Measurements from ENCODE around the gene HRH1.

The HRH1 gene

GRCh38 chr3:11247362-11247761, 93.1 kb downstream of the HRH1 start:
- H3K79me2 ChIP-seq (ENCODE audit: insufficient read depth, low read length), result no peaks in the 10 kb centered on the region
- H2AFZ ChIP-seq (ENCODE audit: low read length), result no peak overlapping the region
- no peak overlapping the region for H3K4me2 ChIP-seq (ENCODE audit: low read length)
- H3K27me3 ChIP-seq (ENCODE audit: insufficient read depth, low read length), result no peaks in the 10 kb centered on the region
- H3K9me2 ChIP-seq (ENCODE audit: low read depth, low read length), result no peaks in the 10 kb centered on the region
- no peaks in the 10 kb centered on the region for H3K36me3 ChIP-seq (ENCODE audit: insufficient read depth, low read length)
- H3F3A ChIP-seq (ENCODE audit: insufficient read depth, low read length), result no peaks in the 10 kb centered on the region
- no peak overlapping the region for H3K4me3 ChIP-seq (ENCODE audit: low read depth, low read length, poor library complexity, severe bottlenecking)
- H4K20me1 ChIP-seq (ENCODE audit: insufficient read depth, low read length), result no peaks in the 10 kb centered on the region
- no peak overlapping the region for H3K27ac ChIP-seq (ENCODE audit: low read depth, low read length, poor library complexity, severe bottlenecking)
- H3K4me1 ChIP-seq (ENCODE audit: insufficient read depth, low read length, severe bottlenecking), result no peaks in the 10 kb centered on the region
- TF ChIP-seq EZH2 (IDR thresholded peaks at IDR 0.05; ENCODE audit: borderline replicate concordance, low read length), result no peak
- TF ChIP-seq, protein P1, sequence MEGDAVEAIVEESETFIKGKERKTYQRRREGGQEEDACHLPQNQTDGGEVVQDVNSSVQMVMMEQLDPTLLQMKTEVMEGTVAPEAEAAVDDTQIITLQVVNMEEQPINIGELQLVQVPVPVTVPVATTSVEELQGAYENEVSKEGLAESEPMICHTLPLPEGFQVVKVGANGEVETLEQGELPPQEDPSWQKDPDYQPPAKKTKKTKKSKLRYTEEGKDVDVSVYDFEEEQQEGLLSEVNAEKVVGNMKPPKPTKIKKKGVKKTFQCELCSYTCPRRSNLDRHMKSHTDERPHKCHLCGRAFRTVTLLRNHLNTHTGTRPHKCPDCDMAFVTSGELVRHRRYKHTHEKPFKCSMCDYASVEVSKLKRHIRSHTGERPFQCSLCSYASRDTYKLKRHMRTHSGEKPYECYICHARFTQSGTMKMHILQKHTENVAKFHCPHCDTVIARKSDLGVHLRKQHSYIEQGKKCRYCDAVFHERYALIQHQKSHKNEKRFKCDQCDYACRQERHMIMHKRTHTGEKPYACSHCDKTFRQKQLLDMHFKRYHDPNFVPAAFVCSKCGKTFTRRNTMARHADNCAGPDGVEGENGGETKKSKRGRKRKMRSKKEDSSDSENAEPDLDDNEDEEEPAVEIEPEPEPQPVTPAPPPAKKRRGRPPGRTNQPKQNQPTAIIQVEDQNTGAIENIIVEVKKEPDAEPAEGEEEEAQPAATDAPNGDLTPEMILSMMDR (IDR thresholded peaks at IDR 0.05; ENCODE audit: low read length), result no peak
- no peaks in the 10 kb centered on the region for H3K9me3 ChIP-seq (ENCODE audit: low read length)
- H3K9ac ChIP-seq (ENCODE audit: low read length), result no peak overlapping the region

GRCh38 chr3:11248596-11248995, 94.3 kb downstream of the HRH1 start:
- H4K20me1 ChIP-seq (ENCODE audit: insufficient read depth, low read length), result no peaks in the 10 kb centered on the region
- no peaks in the 10 kb centered on the region for H3K27me3 ChIP-seq (ENCODE audit: insufficient read depth, low read length)
- H3K9ac ChIP-seq (ENCODE audit: low read length), result no peak overlapping the region
- H3K79me2 ChIP-seq (ENCODE audit: insufficient read depth, low read length), result no peaks in the 10 kb centered on the region
- H3K9me3 ChIP-seq (ENCODE audit: low read length), result no peaks in the 10 kb centered on the region
- no peaks in the 10 kb centered on the region for H3K4me1 ChIP-seq (ENCODE audit: insufficient read depth, low read length, severe bottlenecking)
- H3F3A ChIP-seq (ENCODE audit: insufficient read depth, low read length), result no peaks in the 10 kb centered on the region
- no peaks in the 10 kb centered on the region for H3K9me2 ChIP-seq (ENCODE audit: low read depth, low read length)
- no peak overlapping the region for H2AFZ ChIP-seq (ENCODE audit: low read length)
- no peaks in the 10 kb centered on the region for H3K36me3 ChIP-seq (ENCODE audit: insufficient read depth, low read length)
- no peak overlapping the region for H3K4me3 ChIP-seq (ENCODE audit: low read depth, low read length, poor library complexity, severe bottlenecking)
- H3K4me2 ChIP-seq (ENCODE audit: low read length), result no peak overlapping the region
- no peak overlapping the region for H3K27ac ChIP-seq (ENCODE audit: low read depth, low read length, poor library complexity, severe bottlenecking)
- TF ChIP-seq, protein P1 (IDR thresholded peaks at IDR 0.05; ENCODE audit: low read length), result no peak
- no peak for TF ChIP-seq EZH2 (IDR thresholded peaks at IDR 0.05; ENCODE audit: borderline replicate concordance, low read length)

DNA sequence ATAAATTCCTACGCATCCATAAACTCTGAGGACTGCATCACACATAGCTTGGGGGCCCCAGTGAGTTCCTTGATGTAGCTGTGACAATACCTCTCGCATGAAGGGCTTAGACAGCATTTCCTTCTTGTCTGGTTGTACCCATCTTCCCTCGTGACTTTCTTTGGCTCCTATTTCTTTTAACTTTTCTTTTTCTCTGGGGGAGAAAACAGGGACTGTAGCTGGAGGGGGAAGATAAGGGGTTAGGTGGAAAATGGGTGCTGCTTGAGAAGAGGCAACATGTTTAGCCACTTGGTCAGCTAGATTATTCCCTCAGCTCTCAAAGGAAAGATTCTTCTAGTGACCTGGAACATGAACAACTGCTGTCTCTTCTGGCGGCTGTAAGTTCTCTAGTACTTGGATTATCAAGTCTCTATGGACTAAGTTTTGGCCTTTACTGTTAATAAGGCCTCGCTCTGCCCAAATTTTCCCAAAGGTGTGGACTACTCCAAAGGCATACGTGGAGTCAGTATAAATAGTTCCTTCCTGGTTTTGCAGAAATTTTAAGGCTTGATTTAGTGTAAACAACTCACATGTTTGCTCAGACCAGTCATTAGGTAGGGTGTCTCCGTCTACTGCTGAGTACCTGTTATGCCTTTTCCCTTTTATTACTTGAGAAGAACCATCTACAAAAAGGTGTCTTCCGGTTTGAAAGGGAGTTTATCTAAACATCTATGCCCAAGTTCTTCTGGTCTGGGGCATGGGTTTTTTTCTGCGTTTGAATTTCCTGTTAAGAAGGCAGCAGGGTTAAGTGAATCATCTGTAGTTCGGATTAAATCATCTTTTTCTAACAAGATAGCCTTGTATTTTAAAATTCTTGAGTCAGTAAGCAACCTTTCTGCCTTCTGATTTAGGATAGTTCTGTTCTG, 96.9 kb downstream of the HRH1 start:
- H3K79me2 ChIP-seq (ENCODE audit: insufficient read depth, low read length), result no peaks in the 10 kb centered on the region
- H3K4me2 ChIP-seq (ENCODE audit: low read length), result no peak overlapping the region
- H3K27ac ChIP-seq (ENCODE audit: low read depth, low read length, poor library complexity, severe bottlenecking), result no peak overlapping the region
- no peaks in the 10 kb centered on the region for H3K4me1 ChIP-seq (ENCODE audit: insufficient read depth, low read length, severe bottlenecking)
- H3K27me3 ChIP-seq (ENCODE audit: insufficient read depth, low read length), result peaks cover 5% of the 10 kb centered on the region; the same call in 1 of the 2 replicates
- no peaks in the 10 kb centered on the region for H3K9me3 ChIP-seq (ENCODE audit: low read length)
- H3K9me2 ChIP-seq (ENCODE audit: low read depth, low read length), result no peaks in the 10 kb centered on the region
- no peaks in the 10 kb centered on the region for H4K20me1 ChIP-seq (ENCODE audit: insufficient read depth, low read length)
- H3K4me3 ChIP-seq (ENCODE audit: low read depth, low read length, poor library complexity, severe bottlenecking), result no peak overlapping the region
- no peak overlapping the region for H3K9ac ChIP-seq (ENCODE audit: low read length)
- no peak overlapping the region for H2AFZ ChIP-seq (ENCODE audit: low read length)
- no peaks in the 10 kb centered on the region for H3K36me3 ChIP-seq (ENCODE audit: insufficient read depth, low read length)
- H3F3A ChIP-seq (ENCODE audit: insufficient read depth, low read length), result no peaks in the 10 kb centered on the region
- TF ChIP-seq, protein P1 (IDR thresholded peaks at IDR 0.05; ENCODE audit: low read length), result no peak
- no peak for TF ChIP-seq EZH2 (IDR thresholded peaks at IDR 0.05; ENCODE audit: borderline replicate concordance, low read length)
